Right atrium auricular region (tissue), 2 donors: ENCODE data around the gene OSGIN1. TPM values are rescaled to one million over a fixed set of nuclear protein-coding genes. Genes with fewer than 3 reads are reported as not detected.

Experiments used
- DNase-seq: peaks from one replicate; pipeline ENCODE4 v3.0.0-alpha.2; 2019; ENCODE audit warnings: low spot score
- H3K27ac ChIP-seq, 2 donors: fragments of 200-600 bp; sonication (generic); 1 replicate in 1 of 2; 2 replicates in 1 of 2; pipeline ENCODE4 v1.5.1; 2016 to 2019
- H3K27me3 ChIP-seq, 2 donors: fragments of 200-600 bp; sonication (generic); one replicate each; pipeline versions ENCODE4 v1.5.1 to v1.6.0; 2017 to 2019
- H3K36me3 ChIP-seq: fragments of 200-600 bp; sonication (generic); one replicate; pipeline ENCODE4 v1.5.1; 2016
- H3K4me1 ChIP-seq, 2 donors: fragments of 200-600 bp; sonication (generic); one replicate each; pipeline versions ENCODE4 v1.5.1 to v1.6.0; 2017 to 2019
- H3K4me3 ChIP-seq, 2 donors: fragments of 200-600 bp; sonication (generic); 1 replicate in 1 of 2; 2 replicates in 1 of 2; pipeline ENCODE4 v1.5.1; 2017 to 2019; ENCODE audit warnings: mild to moderate bottlenecking in 1 of 2, moderate library complexity in 1 of 2
- H3K9me3 ChIP-seq, 2 donors: fragments of 200-600 bp; sonication (generic); one replicate each; pipeline ENCODE4 v1.5.1; 2019
- CTCF ChIP-seq, 2 donors: fragments of 200-600 bp; sonication (generic); IDR thresholded peaks; one replicate each; pipeline ENCODE4 v1.5.1; 2019; ENCODE audit warnings: antibody characterized with exemption in 2 of 2
- total RNA-seq, 2 donors: library from RNA; depleted of rRNA; stranded (reverse); fragments of >200 nt; gene quantifications; one replicate each; pipeline ENCODE4 v1.1.0, GENCODE V29; 2016

Gene OSGIN1
- total RNA-seq, 2 donors from 2014 or later, result 6.0 to 6.5 TPM

- peaks cover 0 to 52% of the 10 kb centered on the region in 2 donors for H3K4me1 ChIP-seq
- H3K27me3 ChIP-seq, result no peaks in the 10 kb centered on the region
- no peaks in the 10 kb centered on the region for H3K9me3 ChIP-seq
- DNase-seq, result no peak
- H3K36me3 ChIP-seq, result peaks cover 55% of the 10 kb centered on the region
- no peak for TF ChIP-seq CTCF (IDR thresholded peaks at IDR 0.05)
- no peak overlapping the region for H3K27ac ChIP-seq
- H3K4me3 ChIP-seq, result no peak overlapping the region
Observed at GRCh38 chr16:83908798-83909197, 44.2 kb upstream of the OSGIN1 start.

DNA sequence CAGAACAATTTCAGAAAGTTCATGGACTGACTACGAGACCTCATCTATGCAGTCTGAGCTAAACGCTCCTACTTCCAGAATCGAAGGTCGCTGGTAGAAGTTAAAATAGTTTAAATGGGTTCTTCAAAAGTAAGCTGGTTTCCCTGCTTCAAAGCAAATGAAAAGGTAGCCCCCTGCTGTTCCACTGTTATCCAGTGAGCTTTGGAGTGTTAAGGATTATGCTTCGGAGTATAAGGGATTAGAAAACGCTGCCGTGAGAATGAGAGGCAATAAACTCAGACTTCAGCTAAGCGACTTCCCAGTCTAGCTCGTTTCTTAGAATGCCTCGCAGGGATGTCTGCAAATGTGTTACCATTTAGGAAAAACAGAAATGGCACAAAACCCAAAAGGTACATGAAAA is 41.8 kb upstream of the OSGIN1 start:
- H3K27me3 ChIP-seq, result no peaks in the 10 kb centered on the region
- peaks cover 77% of the 10 kb centered on the region for H3K36me3 ChIP-seq
- H3K4me3 ChIP-seq, result no peak overlapping the region
- DNase-seq, result no peak
- H3K27ac ChIP-seq, result no peak overlapping the region
- H3K4me1 ChIP-seq, result peaks cover 0 to 28% of the 10 kb centered on the region in 2 donors
- no peaks in the 10 kb centered on the region for H3K9me3 ChIP-seq
- no peak for TF ChIP-seq CTCF (IDR thresholded peaks at IDR 0.05)

GRCh38 chr16:83912519-83913244 is 40.4 kb upstream of the OSGIN1 start:
- Histone ChIP-seq H3K4me3 (no peak overlapping the region), H3K9me3 (no peaks in the 10 kb centered on the region), H3K27me3 (no peaks in the 10 kb centered on the region), H3K4me1 (peaks cover 0 to 17% of the 10 kb centered on the region in 2 donors), H3K27ac (peak overlapping the region; percentile 75 to 88), H3K36me3 (peaks cover 75% of the 10 kb centered on the region)
- TF ChIP-seq CTCF (IDR thresholded peaks at IDR 0.05), result no peak
- DNase-seq, result no peak

- Histone ChIP-seq H3K4me1 (peaks cover 0 to 17% of the 10 kb centered on the region in 2 donors), H3K36me3 (peaks cover 78% of the 10 kb centered on the region), H3K9me3 (no peaks in the 10 kb centered on the region), H3K27ac (peak overlapping the region; percentile 75 to 88), H3K4me3 (no peak overlapping the region), H3K27me3 (no peaks in the 10 kb centered on the region)
- no peak for TF ChIP-seq CTCF (IDR thresholded peaks at IDR 0.05)
- DNase-seq, result peak; percentile 76
Observed at GRCh38 chr16:83913245-83913633, 39.8 kb upstream of the OSGIN1 start.

DNA sequence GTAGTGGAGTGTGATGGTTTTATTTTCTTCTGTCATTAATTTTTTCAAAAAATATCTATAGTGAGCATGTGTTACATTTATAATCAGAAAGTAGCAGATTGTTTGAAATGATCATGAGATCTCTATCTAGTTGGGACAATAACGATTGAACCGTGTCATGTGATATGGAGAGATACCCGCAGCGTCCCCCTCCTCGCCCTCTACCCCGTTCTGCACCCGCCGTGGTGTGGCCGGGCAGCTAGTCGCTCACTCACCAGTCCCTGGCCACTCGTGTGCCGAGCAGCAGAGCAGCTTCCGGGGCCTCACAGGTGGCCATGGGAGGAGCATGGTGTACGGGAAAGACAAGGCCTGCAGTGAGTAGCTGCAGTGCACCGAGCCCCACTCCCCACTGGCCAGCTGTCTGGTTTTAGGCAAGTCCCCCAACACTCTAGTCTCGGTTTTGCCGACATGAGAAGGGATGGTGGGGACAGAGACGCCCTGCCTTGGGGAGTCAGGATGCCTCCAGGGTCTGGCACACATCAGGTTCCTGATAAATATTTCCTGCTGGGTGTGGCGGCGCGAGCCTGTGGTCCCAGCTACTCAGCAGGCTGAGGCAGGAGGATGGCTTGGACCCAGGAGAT is 38.8 kb upstream of the OSGIN1 start:
- Histone ChIP-seq H3K4me3 (no peak overlapping the region), H3K27me3 (no peaks in the 10 kb centered on the region), H3K27ac (peak overlapping the region in 1 of 2 donors; percentile 88), H3K36me3 (peaks cover 78% of the 10 kb centered on the region), H3K4me1 (peaks cover 0 to 17% of the 10 kb centered on the region in 2 donors), H3K9me3 (no peaks in the 10 kb centered on the region)
- TF ChIP-seq CTCF (IDR thresholded peaks at IDR 0.05), result no peak
- DNase-seq, result no peak
